ENCODE results near the gene PTOV1.

GRCh38 chr19:49864890-49865289 lies 13.9 kb downstream of the PTOV1 start:
- no peak for TF ChIP-seq CTCF (IDR thresholded peaks at IDR 0.05)
- TF ChIP-seq EZH2 (IDR thresholded peaks at IDR 0.05; ENCODE audit: borderline replicate concordance, insufficient read depth, low read depth, low read length, poor library complexity, severe bottlenecking) = no peak
